Right lobe of liver (tissue), 6 donors: ENCODE measurements around the gene ALK. TPM values are rescaled to one million over a fixed set of nuclear protein-coding genes. Genes with fewer than 3 reads are reported as not detected.

Experiments
- ATAC-seq, 4 donors: fragments of 200-7000 bp; cut with Tn5 transposase; one replicate each; pipeline ENCODE4 v1.9.1; 2020; ENCODE audit warnings: mild to moderate bottlenecking in 4 of 4, moderate library complexity in 4 of 4
- DNase-seq, 3 donors: peaks; one replicate each; pipeline ENCODE4 v3.0.0-alpha.2; 2020
- H3K27ac ChIP-seq, 3 donors: fragments of 200-600 bp; one replicate each; pipeline ENCODE4 v1.8.0; 2022
- H3K27me3 ChIP-seq, 2 donors: fragments of 200-600 bp; one replicate each; pipeline ENCODE4 v1.8.0; 2022
- H3K36me3 ChIP-seq, 4 donors: fragments of 200-600 bp; sonication (generic) in 1 of 4; one replicate each; pipeline versions ENCODE4 v1.5.1 to v1.8.0; 2017 to 2022; ENCODE audit warnings: control low read depth in 1 of 4
- H3K4me1 ChIP-seq, 4 donors: fragments of 200-600 bp; sonication (generic) in 1 of 4; one replicate each; pipeline versions ENCODE4 v1.5.1 to v1.8.0; 2017 to 2022; ENCODE audit warnings: control low read depth in 1 of 4
- H3K4me3 ChIP-seq, 3 donors: fragments of 200-600 bp; one replicate each; pipeline ENCODE4 v1.8.0; 2022
- H3K9me3 ChIP-seq, 4 donors: fragments of 200-600 bp; sonication (generic) in 1 of 4; one replicate each; pipeline versions ENCODE4 v1.5.1 to v1.8.0; 2017 to 2022; ENCODE audit warnings: control low read depth in 1 of 4
- POLR2A ChIP-seq: fragments of 450-650 bp; IDR thresholded peaks from one replicate; pipeline ENCODE4 v1.6.1; 2017; ENCODE audit warnings: antibody characterized with exemption, mild to moderate bottlenecking
- WGBS: methylation state at CpG from one replicate; pipeline ENCODE4 v1.1.6; 2018; ENCODE audit warnings: low coverage, low lambda C conversion rate; ENCODE audit not compliant: insufficient coverage; ENCODE audit errors: missing lambda C conversion rate; 5-methylcytosine and 5-hydroxymethylcytosine counted together
- intact Hi-C, 2 donors: fragments of 100-400 bp; cut with DNase I; formaldehyde crosslinking; loops; one replicate each; pipeline versions ENCODE4 v1.11.2 to v1.14.1; 2022
- total RNA-seq, 6 experiments: library from RNA; depleted of rRNA in 2 of 6; stranded (reverse); fragments of >200 nt in 2 of 6; fragmentation: NEBNext Ultra II Directional in 3 of 6; extraction: Animal tissue kit (Norgen Biotek cat#: 25700) in 3 of 6; gene quantifications; one replicate each; pipeline versions ENCODE4 v1.1.0 to v1.2.4, GENCODE V29; 2016 to 2023
- TF ChIP-seq, protein P1 (sequence below), 4 donors: fragments of 200-600 bp in 3 of 4; fragments of 450-650 bp in 1 of 4; IDR thresholded peaks; one replicate each; pipeline versions ENCODE4 v1.5.1 to v1.8.0; 2016 to 2022; ENCODE audit warnings: antibody characterized with exemption in 4 of 4, mild to moderate bottlenecking in 2 of 4
- donor health status: DM: no; HTN: yes; CAD: no.
- donor health status: DM: no; HTN: no; CAD: no.
- donor health status: DM: no; HTN: no; CAD: no.
- donor health status: DM: no; HTN: yes; CAD: no.
- donor health status: DM: no; HTN: yes; CAD: no.

Gene ALK
- total RNA-seq, 6 experiments from 2014 or later = 0.04 to 0.06 TPM; not detected in 4

GRCh38 chr2:29902356-29902755 is 19.0 kb downstream of the ALK start:
- Histone ChIP-seq H3K4me1 (no peaks in the 10 kb centered on the region), H3K27me3 (no peaks in the 10 kb centered on the region), H3K36me3 (no peaks in the 10 kb centered on the region), H3K4me3 (no peak overlapping the region), H3K9me3 (no peaks in the 10 kb centered on the region), H3K27ac (no peak overlapping the region)
- WGBS = 27% methylated on average over 1 of the region's 1 CpG
- intact Hi-C loops = no loop called here
- DNase-seq (no peak), ATAC-seq (no peak)
- no peak for TF ChIP-seq POLR2A

DNA sequence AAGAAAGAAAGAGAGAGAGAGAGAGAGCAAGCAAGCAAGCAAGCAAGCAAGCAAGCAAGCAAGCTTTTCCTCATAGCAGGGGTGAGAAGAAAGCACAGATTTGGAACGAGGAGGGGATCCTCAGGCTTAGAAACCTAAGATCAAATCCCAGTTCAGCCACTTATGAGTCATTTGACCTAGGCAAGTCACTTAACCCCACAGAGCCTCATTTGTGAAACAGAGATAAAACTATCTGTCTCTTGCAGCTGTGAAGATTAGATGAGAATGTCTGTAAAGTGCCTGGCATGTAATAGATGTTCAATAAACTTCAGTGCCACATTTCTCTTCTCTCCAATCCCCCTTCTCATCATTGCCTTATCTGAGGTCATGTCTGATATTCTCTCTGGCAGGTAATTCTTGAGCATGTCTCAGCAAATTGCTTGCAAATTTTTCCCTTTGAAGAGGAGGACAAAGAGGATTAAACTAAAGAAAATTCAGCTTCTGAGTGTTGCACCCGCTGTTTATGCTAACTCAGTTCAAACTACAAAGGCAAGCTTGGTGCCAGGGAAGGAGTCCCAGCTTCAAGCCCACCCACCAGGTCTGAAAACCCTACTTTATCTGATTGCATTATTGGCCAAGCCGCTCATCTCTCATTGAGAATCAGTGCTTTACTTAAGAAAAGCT is 20.3 kb downstream of the ALK start:
- no peak for ATAC-seq
- Histone ChIP-seq H3K36me3 (no peaks in the 10 kb centered on the region), H3K4me1 (no peaks in the 10 kb centered on the region), H3K27me3 (no peaks in the 10 kb centered on the region), H3K4me3 (no peak overlapping the region), H3K27ac (no peak overlapping the region), H3K9me3 (no peaks in the 10 kb centered on the region)
- intact Hi-C loops = no loop called here
- no peak for DNase-seq
- TF ChIP-seq, protein P1, sequence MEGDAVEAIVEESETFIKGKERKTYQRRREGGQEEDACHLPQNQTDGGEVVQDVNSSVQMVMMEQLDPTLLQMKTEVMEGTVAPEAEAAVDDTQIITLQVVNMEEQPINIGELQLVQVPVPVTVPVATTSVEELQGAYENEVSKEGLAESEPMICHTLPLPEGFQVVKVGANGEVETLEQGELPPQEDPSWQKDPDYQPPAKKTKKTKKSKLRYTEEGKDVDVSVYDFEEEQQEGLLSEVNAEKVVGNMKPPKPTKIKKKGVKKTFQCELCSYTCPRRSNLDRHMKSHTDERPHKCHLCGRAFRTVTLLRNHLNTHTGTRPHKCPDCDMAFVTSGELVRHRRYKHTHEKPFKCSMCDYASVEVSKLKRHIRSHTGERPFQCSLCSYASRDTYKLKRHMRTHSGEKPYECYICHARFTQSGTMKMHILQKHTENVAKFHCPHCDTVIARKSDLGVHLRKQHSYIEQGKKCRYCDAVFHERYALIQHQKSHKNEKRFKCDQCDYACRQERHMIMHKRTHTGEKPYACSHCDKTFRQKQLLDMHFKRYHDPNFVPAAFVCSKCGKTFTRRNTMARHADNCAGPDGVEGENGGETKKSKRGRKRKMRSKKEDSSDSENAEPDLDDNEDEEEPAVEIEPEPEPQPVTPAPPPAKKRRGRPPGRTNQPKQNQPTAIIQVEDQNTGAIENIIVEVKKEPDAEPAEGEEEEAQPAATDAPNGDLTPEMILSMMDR (IDR thresholded peaks at IDR 0.05) = no peak
- TF ChIP-seq POLR2A = no peak
- WGBS = 12% methylated on average over 3 of the region's 3 CpGs

- WGBS = 24% methylated on average over 5 of the region's 5 CpGs
- H3K27me3 ChIP-seq = no peaks in the 10 kb centered on the region
- ATAC-seq = no peak
- H3K4me1 ChIP-seq = no peaks in the 10 kb centered on the region
- H3K36me3 ChIP-seq = no peaks in the 10 kb centered on the region
- H3K9me3 ChIP-seq = no peaks in the 10 kb centered on the region
- no peak overlapping the region for H3K27ac ChIP-seq
- TF ChIP-seq, protein P1 (IDR thresholded peaks at IDR 0.05) = no peak
- no peak for TF ChIP-seq POLR2A
- no peak for DNase-seq
- no peak overlapping the region for H3K4me3 ChIP-seq
- intact Hi-C loops = no loop called here
Measured at GRCh38 chr2:29898999-29899398, 22.4 kb downstream of the ALK start.

DNA sequence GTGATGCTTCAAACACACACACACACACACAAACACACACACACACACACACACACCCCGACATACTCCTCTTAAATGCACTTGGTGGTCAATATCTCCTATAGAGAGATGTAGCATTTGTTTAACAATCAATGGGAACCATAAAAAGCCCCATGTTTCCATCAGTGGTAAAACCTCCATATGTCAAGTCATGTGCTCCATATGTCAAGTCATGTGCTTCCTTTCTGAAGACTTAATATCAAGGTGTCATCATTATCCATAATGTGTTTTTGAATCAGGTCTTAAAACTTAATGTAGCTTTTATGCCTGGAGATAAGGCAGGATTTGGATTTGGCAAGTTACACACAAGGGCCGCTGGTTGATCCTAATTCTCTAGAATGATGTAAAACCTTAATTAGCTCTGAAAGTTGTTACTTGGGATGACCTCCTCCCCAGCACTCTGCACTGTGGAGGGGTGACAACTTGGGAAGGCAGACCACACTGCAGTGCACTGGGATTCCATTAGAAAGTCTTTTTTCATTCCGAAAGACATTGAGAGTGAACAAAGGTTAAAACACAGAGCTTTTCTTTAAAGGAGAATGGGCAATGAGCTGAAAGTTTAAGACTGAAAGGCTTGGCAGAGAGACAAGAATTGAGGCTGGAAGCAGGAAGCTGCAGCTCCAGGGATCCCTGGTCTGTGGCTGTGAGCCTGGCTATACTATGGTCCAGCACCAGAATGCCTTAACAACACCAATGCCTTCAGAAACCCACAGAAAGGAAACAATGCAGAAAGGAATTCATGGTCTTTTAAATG is 26.4 kb downstream of the ALK start:
- 51% methylated on average over 3 of the region's 3 CpGs for WGBS
- intact Hi-C loops = no loop called here
- no peak for TF ChIP-seq POLR2A
- TF ChIP-seq, protein P1 (IDR thresholded peaks at IDR 0.05) = no peak
- Histone ChIP-seq H3K4me3 (no peak overlapping the region), H3K27me3 (no peaks in the 10 kb centered on the region), H3K27ac (no peak overlapping the region), H3K9me3 (no peaks in the 10 kb centered on the region), H3K36me3 (no peaks in the 10 kb centered on the region), H3K4me1 (no peaks in the 10 kb centered on the region)
- ATAC-seq = no peak
- DNase-seq = no peak

GRCh38 chr2:29892585-29893259 is 28.7 kb downstream of the ALK start:
- TF ChIP-seq, protein P1 (IDR thresholded peaks at IDR 0.05) = no peak
- no peak for TF ChIP-seq POLR2A
- 64% methylated on average over 5 of the region's 5 CpGs for WGBS
- no peak overlapping the region for H3K27ac ChIP-seq
- H3K4me1 ChIP-seq = no peaks in the 10 kb centered on the region
- DNase-seq (no peak), ATAC-seq (no peak)
- no peaks in the 10 kb centered on the region for H3K27me3 ChIP-seq
- H3K9me3 ChIP-seq = no peaks in the 10 kb centered on the region
- intact Hi-C loops = no loop called here
- H3K4me3 ChIP-seq = no peak overlapping the region
- H3K36me3 ChIP-seq = no peaks in the 10 kb centered on the region
